ENCODE measurements around the gene C22orf15. TPM values are rescaled to one million over a fixed set of nuclear protein-coding genes. Genes with fewer than 3 reads are reported as not detected.

Gene C22orf15
- total and polyA plus RNA-seq, 2 donors (not counting 3 experiments of a cell fraction or from before 2014, with no cell fraction given) = 0.86 TPM; not detected in 1

- Histone ChIP-seq H4K20me1 (replicated peaks; ENCODE audit: control insufficient read depth, extremely low read depth, insufficient read depth, low read length) (peaks cover 2% of the 10 kb centered on the region), H2AFZ (ENCODE audit: low read depth, low read length) (no peak overlapping the region), H3K27ac (ENCODE audit: insufficient read depth, low read depth, low read length) (no peak overlapping the region), H3K27me3 (ENCODE audit: control insufficient read depth in 2 of 2, insufficient read depth in 2 of 2, low read length in 2 of 2) (no peaks in the 10 kb centered on the region), H3K79me2 (ENCODE audit: control insufficient read depth, insufficient read depth, low read length) (peaks cover 57% of the 10 kb centered on the region), H3K4me2 (ENCODE audit: insufficient read depth, low read length) (no peak overlapping the region), H3K9me1 (replicated peaks; ENCODE audit: control insufficient read depth, extremely low read depth, insufficient read depth, low read length) (no peaks in the 10 kb centered on the region), H3K9ac (replicated peaks; ENCODE audit: extremely low read depth, insufficient read depth, low read length) (no peak overlapping the region), H3K36me3 (ENCODE audit: control insufficient read depth in 2 of 2, extremely low read depth in 1 of 2, insufficient read depth in 2 of 2, low read length in 2 of 2) (peaks cover 0 to 18% of the 10 kb centered on the region in 2 experiments), H3K4me1 (ENCODE audit: control insufficient read depth, extremely low read depth, insufficient read depth, low read length) (peaks cover 13% of the 10 kb centered on the region), H3K9me3 (replicated peaks; ENCODE audit: control insufficient read depth, insufficient read depth, low read length) (no peaks in the 10 kb centered on the region), H3K4me3 (replicated peaks in 1 of 3; ENCODE audit: insufficient read depth in 1 of 3, low read depth in 1 of 3, low read length in 3 of 3) (no peak overlapping the region)
- TF ChIP-seq GATA2 (IDR thresholded peaks at IDR 0.05; ENCODE audit: insufficient read depth, insufficient read length, low read depth, low read length) (no peak), MAX (IDR thresholded peaks at IDR 0.05; ENCODE audit: insufficient read depth, insufficient read length) (no peak), POLR2AphosphoS5 (IDR thresholded peaks at IDR 0.05; ENCODE audit: insufficient read depth, low read depth, low read length) (no peak), CTCF (IDR thresholded peaks at IDR 0.05; ENCODE audit: extremely low read depth in 1 of 2, insufficient read depth in 1 of 2, low read depth in 1 of 2, low read length in 2 of 2) (no peak), FOS (IDR thresholded peaks at IDR 0.05; ENCODE audit: borderline replicate concordance, insufficient read depth, low read length) (no peak), JUN (IDR thresholded peaks at IDR 0.05; ENCODE audit: borderline replicate concordance, insufficient read depth, insufficient read length, low read depth) (no peak), EZH2 (IDR thresholded peaks at IDR 0.05; ENCODE audit: borderline replicate concordance, low read depth, low read length, severe bottlenecking) (no peak), POLR2A (IDR thresholded peaks at IDR 0.05; ENCODE audit: low read depth, low read length) (no peak)
- no TSS peak for BruUV-seq (replicated peaks)
- intact Hi-C loops (cut with micrococcal nuclease) = loop anchor here (5.0 kb wide), 1 partner anchor 48 kb away; the partner anchor contains the start of gene DERL3
- no peak for FAIRE-seq
- DNase-seq (ENCODE audit: low read depth, low spot score) = no peak
- POLR2A ChIA-PET = no interaction called here
- dilution Hi-C loops (cut with MboI; ENCODE audit: extremely low pct_ligation_motif_present, low sequenced_read_pairs) = no loop called here
- CTCF ChIA-PET = interaction anchor here (0.8 to 1.6 kb wide), 6 partner anchors 10 to 60 kb away, joined by 3 to 10 read pairs (median 4); partner anchors contain the start of gene MMP11
Measured at GRCh38 chr22:23789638-23790037, 26.8 kb downstream of the C22orf15 start.
